NB4 (cell line): ENCODE results near the gene WNT7B.

Source experiments
- DNase-seq: peaks from one replicate; pipeline ENCODE4 v3.0.0; 2010; ENCODE audit warnings: low read depth
- H3K4me3 ChIP-seq: one replicate; pipeline ENCODE4 v1.5.1; 2011; ENCODE audit warnings: mild to moderate bottlenecking, low read depth, low read length, moderate library complexity
- MYC ChIP-seq: IDR thresholded peaks from 2 replicates; pipeline ENCODE4 v1.6.1; 2011; ENCODE audit warnings: low read depth, low read length
- POLR2A ChIP-seq: IDR thresholded peaks from 2 replicates; pipeline ENCODE4 v1.6.1; 2011; ENCODE audit warnings: mild to moderate bottlenecking; ENCODE audit not compliant: insufficient read length; ENCODE audit errors: extremely low read depth
- TF ChIP-seq, protein P1 (sequence below): IDR thresholded peaks from one replicate; pipeline ENCODE4 v1.5.1; 2012; ENCODE audit warnings: low read depth, low read length
- TF ChIP-seq, protein P2 (sequence below): IDR thresholded peaks from 2 replicates; pipeline ENCODE4 v1.6.1; 2011; ENCODE audit warnings: low read depth, low read length

WNT7B gene

DNA sequence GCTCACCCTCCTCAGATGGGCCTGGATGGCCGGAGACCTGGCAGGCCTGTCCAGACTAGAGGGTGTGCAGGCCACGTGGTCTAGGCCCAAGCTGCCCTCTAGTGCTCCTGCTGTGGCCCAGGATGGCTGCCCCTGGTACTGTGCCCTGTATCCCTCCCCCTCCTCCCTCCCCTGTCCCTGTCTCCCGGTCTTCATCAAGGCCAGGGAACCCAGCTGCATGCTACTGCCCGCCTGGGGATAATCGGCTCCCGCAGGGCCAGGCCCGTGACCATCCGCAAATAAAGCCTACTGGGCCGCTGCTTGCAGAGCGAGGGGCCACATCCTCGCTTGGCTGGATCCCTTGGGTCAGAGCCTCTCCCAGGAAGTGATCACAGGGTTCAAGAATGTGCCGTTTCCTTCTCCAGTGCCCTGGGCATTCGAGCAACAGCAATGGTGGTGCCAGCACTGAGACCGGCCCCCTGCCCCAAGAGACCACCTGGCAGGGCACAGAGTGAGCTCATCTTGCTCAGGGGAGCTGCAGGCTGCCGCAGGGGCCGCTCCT lies 51.1 kb downstream of the WNT7B start:
- H3K4me3 ChIP-seq: no peak overlapping the region
- TF ChIP-seq, protein P1, sequence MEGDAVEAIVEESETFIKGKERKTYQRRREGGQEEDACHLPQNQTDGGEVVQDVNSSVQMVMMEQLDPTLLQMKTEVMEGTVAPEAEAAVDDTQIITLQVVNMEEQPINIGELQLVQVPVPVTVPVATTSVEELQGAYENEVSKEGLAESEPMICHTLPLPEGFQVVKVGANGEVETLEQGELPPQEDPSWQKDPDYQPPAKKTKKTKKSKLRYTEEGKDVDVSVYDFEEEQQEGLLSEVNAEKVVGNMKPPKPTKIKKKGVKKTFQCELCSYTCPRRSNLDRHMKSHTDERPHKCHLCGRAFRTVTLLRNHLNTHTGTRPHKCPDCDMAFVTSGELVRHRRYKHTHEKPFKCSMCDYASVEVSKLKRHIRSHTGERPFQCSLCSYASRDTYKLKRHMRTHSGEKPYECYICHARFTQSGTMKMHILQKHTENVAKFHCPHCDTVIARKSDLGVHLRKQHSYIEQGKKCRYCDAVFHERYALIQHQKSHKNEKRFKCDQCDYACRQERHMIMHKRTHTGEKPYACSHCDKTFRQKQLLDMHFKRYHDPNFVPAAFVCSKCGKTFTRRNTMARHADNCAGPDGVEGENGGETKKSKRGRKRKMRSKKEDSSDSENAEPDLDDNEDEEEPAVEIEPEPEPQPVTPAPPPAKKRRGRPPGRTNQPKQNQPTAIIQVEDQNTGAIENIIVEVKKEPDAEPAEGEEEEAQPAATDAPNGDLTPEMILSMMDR: no peak
- TF ChIP-seq, protein P2, sequence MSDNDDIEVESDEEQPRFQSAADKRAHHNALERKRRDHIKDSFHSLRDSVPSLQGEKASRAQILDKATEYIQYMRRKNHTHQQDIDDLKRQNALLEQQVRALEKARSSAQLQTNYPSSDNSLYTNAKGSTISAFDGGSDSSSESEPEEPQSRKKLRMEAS: no peak
- TF ChIP-seq MYC: no peak
- no peak for TF ChIP-seq POLR2A
- DNase-seq: no peak

DNA sequence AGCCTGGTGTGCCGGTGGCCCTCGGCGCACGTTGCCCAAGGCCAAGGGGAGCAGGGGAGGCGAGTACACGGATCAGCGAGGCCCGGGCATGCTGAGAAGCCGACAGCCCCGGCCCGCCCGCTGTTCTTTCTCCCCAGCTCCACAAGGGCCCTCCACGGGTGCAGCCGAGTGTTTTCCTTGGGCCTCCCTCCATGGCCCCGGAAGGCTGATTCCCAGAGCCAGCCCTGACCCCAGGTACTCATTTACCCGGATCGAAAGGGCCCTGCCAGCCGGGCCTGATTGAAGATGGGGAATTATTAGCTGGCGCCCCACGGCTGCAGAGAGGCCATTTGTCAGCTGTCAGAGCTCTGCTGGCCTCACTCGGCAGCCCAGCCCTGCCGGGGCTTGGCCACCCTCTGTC lies 53.1 kb downstream of the WNT7B start:
- no peak for DNase-seq
- H3K4me3 ChIP-seq: no peak overlapping the region
- TF ChIP-seq MYC (no peak), POLR2A (no peak)
- TF ChIP-seq, protein P2: no peak
- TF ChIP-seq, protein P1: no peak

DNA sequence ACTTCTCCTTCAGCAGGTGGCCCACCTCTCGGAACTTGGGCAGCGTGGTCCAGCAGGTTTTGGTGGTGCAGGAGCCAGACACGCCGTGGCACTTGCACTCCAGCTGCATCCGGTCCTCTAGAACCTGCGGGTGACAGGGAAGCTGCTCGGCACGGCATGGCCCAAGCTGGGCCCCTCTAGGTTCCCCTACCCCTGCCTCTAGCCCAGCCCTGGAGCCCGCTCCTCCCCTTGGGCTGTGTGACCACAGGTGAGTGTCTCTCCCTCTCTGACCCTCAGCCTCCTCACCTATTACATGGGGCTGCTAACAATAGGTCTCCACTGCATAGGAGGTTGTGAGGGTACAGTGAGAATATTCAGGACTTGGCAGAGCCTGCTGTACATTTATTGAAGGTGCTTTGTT lies 53.8 kb downstream of the WNT7B start:
- TF ChIP-seq, protein P1: no peak
- TF ChIP-seq MYC: no peak
- TF ChIP-seq, protein P2: no peak
- no peak for TF ChIP-seq POLR2A
- no peak for DNase-seq

DNA sequence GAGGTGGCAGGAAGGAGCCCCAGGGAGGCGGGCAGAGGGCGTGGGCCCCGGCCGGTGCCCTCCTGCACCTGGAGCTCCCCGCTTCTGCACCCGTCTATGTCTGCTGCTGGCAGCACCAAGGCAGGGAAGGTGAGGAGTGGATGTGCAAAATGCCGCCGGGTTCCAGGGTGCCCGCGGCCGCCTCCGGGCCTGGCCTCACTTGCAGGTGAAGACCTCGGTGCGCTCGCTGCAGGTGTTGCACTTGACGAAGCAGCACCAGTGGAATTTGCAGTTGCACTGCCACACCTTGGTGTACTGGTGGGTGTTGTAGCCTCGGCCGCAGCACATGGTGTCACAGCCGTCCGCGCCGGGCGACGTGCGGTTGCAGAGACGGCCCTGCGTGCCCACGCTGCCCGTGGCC lies 54.3 kb downstream of the WNT7B start:
- H3K4me3 ChIP-seq: no peak overlapping the region
- DNase-seq: no peak
- TF ChIP-seq, protein P2: no peak
- TF ChIP-seq, protein P1: no peak
- TF ChIP-seq MYC (no peak), POLR2A (no peak)

More for the DNA sequence above, 53.8 kb downstream of the WNT7B start:
- H3K4me3 ChIP-seq: no peak overlapping the region

DNA sequence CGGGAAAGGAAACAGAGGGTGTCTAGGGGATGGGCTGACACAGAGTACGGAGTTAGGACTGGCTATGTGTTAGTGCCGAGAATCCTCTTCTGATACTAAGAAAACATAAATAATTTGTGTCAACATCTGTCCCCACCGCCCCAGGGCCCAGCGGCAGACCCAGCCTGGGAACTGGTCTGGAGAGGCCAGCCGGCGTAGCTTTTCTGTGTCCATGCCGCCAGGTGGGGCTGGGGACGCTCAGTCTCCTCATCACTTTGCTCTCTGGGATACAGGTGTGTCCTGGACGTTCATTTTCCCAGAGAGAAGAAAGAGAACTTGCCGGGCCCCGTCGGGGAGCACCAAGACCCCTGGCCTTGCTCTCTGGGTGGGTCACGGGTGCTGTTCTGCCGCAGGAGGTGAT lies 54.7 kb downstream of the WNT7B start:
- TF ChIP-seq, protein P1: no peak
- no peak for TF ChIP-seq POLR2A
- no peak for TF ChIP-seq MYC
- TF ChIP-seq, protein P2: no peak
- DNase-seq: no peak
- no peak overlapping the region for H3K4me3 ChIP-seq
